CD14-positive monocyte (primary cell): ENCODE data around the gene DESI2. TPM values are rescaled to one million over a fixed set of nuclear protein-coding genes. Genes with fewer than 3 reads are reported as not detected.

Experiments
- DNase-seq, 3 donors: peaks; one replicate each; pipeline ENCODE4 v3.0.0-alpha.2; 2011 to 2022
- H2AFZ ChIP-seq: 2 replicates; pipeline ENCODE4 v1.6.0; 2012; ENCODE audit warnings: mild to moderate bottlenecking, low read depth, low read length, inconsistent platforms; ENCODE audit not compliant: insufficient read depth, poor library complexity, severe bottlenecking
- H3K27ac ChIP-seq, 2 donors: 1 replicate in 1 of 2; 2 replicates in 1 of 2; pipeline ENCODE4 v1.5.1; 2012 to 2013; ENCODE audit warnings: low read length in 2 of 2, control low read depth in 1 of 2, inconsistent platforms in 1 of 2, low read depth in 1 of 2, mild to moderate bottlenecking in 1 of 2
- H3K27me3 ChIP-seq, 2 donors: one replicate each; pipeline versions ENCODE4 v1.6.0 to v1.6.1; 2011 to 2013; ENCODE audit warnings: low read length in 2 of 2; ENCODE audit not compliant: control insufficient read depth in 2 of 2, insufficient read depth in 2 of 2
- H3K36me3 ChIP-seq, 2 donors: replicated peaks in 1 of 2; 1 replicate in 1 of 2; 2 replicates in 1 of 2; pipeline versions ENCODE4 v1.5.1 to v1.6.1; 2012 to 2013; ENCODE audit warnings: low read length in 2 of 2, control low read depth in 1 of 2, inconsistent platforms in 1 of 2, mild to moderate bottlenecking in 1 of 2; ENCODE audit not compliant: insufficient read depth in 2 of 2, control insufficient read depth in 1 of 2
- H3K4me1 ChIP-seq, 2 donors: 1 replicate in 1 of 2; 2 replicates in 1 of 2; pipeline versions ENCODE4 v1.5.1 to v1.6.1; 2012 to 2013; ENCODE audit warnings: low read length in 2 of 2, control low read depth in 1 of 2, inconsistent platforms in 1 of 2, mild to moderate bottlenecking in 1 of 2, moderate library complexity in 1 of 2; ENCODE audit not compliant: insufficient read depth in 2 of 2, control insufficient read depth in 1 of 2
- H3K4me2 ChIP-seq: replicated peaks from 2 replicates; pipeline ENCODE3; 2012; ENCODE audit warnings: low read length, moderate library complexity, mild to moderate bottlenecking; ENCODE audit not compliant: poor library complexity, severe bottlenecking; ENCODE audit errors: extremely low read depth
- H3K4me3 ChIP-seq, 3 experiments: fragments of 200-600 bp in 1 of 3; sonication (generic) in 1 of 3; replicated peaks in 1 of 3; 1 replicate in 2 of 3; 2 replicates in 1 of 3; pipeline ENCODE4 v1.5.1; 2011 to 2013; ENCODE audit warnings: low read length in 3 of 3, mild to moderate bottlenecking in 3 of 3, control low read depth in 2 of 3, low read depth in 2 of 3, inconsistent platforms in 1 of 3, moderate library complexity in 1 of 3
- H3K79me2 ChIP-seq: 2 replicates; pipeline ENCODE4 v1.6.0; 2012; ENCODE audit warnings: mild to moderate bottlenecking, control low read depth, inconsistent platforms, low read length, moderate library complexity; ENCODE audit not compliant: insufficient read depth
- H3K9ac ChIP-seq: 2 replicates; pipeline ENCODE4 v1.6.0; 2017; ENCODE audit warnings: low read length, mild to moderate bottlenecking; ENCODE audit not compliant: insufficient read depth, poor library complexity, severe bottlenecking
- H3K9me3 ChIP-seq, 2 donors: replicated peaks in 1 of 2; 1 replicate in 1 of 2; 2 replicates in 1 of 2; pipeline versions ENCODE4 v1.5.1 to v1.6.1; 2012 to 2013; ENCODE audit warnings: low read length in 2 of 2, control low read depth in 1 of 2; ENCODE audit not compliant: control insufficient read depth in 1 of 2, insufficient read depth in 1 of 2
- H4K20me1 ChIP-seq: 2 replicates; pipeline ENCODE4 v1.6.0; 2012; ENCODE audit warnings: mild to moderate bottlenecking, low read length, control low read depth, moderate library complexity; ENCODE audit not compliant: insufficient read depth
- H3K27ac Mint-ChIP-seq, 7 donors: one replicate each; pipeline ENCODE4 v1.8.0; 2020; ENCODE audit warnings: mild to moderate bottlenecking in 7 of 7, mixed read lengths in 7 of 7, moderate library complexity in 6 of 7, inconsistent platforms in 2 of 7
- H3K27me3 Mint-ChIP-seq, 3 donors: one replicate each; pipeline ENCODE4 v1.8.0; 2021 to 2022; ENCODE audit warnings: low read depth in 3 of 3, mild to moderate bottlenecking in 3 of 3, mixed read lengths in 3 of 3, moderate library complexity in 3 of 3, inconsistent platforms in 1 of 3
- H3K36me3 Mint-ChIP-seq, 2 donors: one replicate each; pipeline ENCODE4 v1.8.0; 2020; ENCODE audit warnings: mixed read lengths in 2 of 2, inconsistent platforms in 1 of 2, mild to moderate bottlenecking in 1 of 2
- H3K4me1 Mint-ChIP-seq: one replicate; pipeline ENCODE4 v1.8.0; 2020; ENCODE audit warnings: mild to moderate bottlenecking, mixed read lengths
- H3K4me3 Mint-ChIP-seq, 2 donors: one replicate each; pipeline ENCODE4 v1.8.0; 2020; ENCODE audit warnings: mild to moderate bottlenecking in 2 of 2, mixed read lengths in 2 of 2, moderate library complexity in 1 of 2
- H3K9me3 Mint-ChIP-seq, 7 donors: one replicate each; pipeline ENCODE4 v1.8.0; 2020 to 2022; ENCODE audit warnings: mixed read lengths in 7 of 7, mild to moderate bottlenecking in 6 of 7, moderate library complexity in 6 of 7, inconsistent platforms in 2 of 7
- CTCF ChIP-seq: fragments of 200-600 bp; IDR thresholded peaks from one replicate; pipeline ENCODE4 v1.8.0; 2022; ENCODE audit warnings: antibody characterized with exemption, mild to moderate bottlenecking
- WGBS: methylation state at CpG from one replicate; pipeline ENCODE4 v1.1.5; 2013; ENCODE audit warnings: missing lambda C conversion rate; ENCODE audit not compliant: insufficient coverage; 5-methylcytosine and 5-hydroxymethylcytosine counted together
- intact Hi-C, 2 donors: fragments of 100-400 bp; cut with micrococcal nuclease; formaldehyde crosslinking; loops; one replicate each; pipeline versions ENCODE4 v1.15.0 to v1.15.1; 2023
- polyA minus RNA-seq: library from RNA; depleted of rRNA, polyadenylated mRNA; stranded (reverse); fragments of >200 nt; gene quantifications from 2 replicates; pipeline ENCODE4 v1.2.3, GENCODE V29; 2012
- polyA plus RNA-seq, 3 donors: library from polyadenylated mRNA; depleted of rRNA in 1 of 3; unstranded in 2 of 3; stranded (reverse) in 1 of 3; fragments of 300-500 nt in 2 of 3; fragments of >200 nt in 1 of 3; fragmentation: Illumina TruSeq in 2 of 3; gene quantifications; 1 replicate in 2 of 3; 2 replicates in 1 of 3; pipeline ENCODE4 v1.2.3, GENCODE V29; 2012 to 2021
- total RNA-seq, 12 experiments: library from RNA in 1 of 12; stranded (reverse) in 1 of 12; fragments of 120-200 nt in 1 of 12; gene quantifications; one replicate each; pipeline ENCODE4 v1.2.4 and lab custom pipeline; 2013 to 2026; ENCODE audit warnings: mixed read lengths in 6 of 12, inconsistent platforms in 1 of 12

The DESI2 gene
- total RNA-seq (2013), result 19.3 TPM
- polyA plus RNA-seq, result 10 to 100 TPM; 10.5 to 12.0 (median 11.2) TPM
- polyA minus RNA-seq, result 8.7 and 12.9 TPM in 2 replicates
- 34.6 to 137 (median 53.9) reads per million in 11 experiments for total RNA-seq (lab: John Stamatoyannopoulos, UW)

- Mint-ChIP-seq H3K27ac (peak within 1 kb of the TSS; percentile 72 to 91 (median 82)), H3K9me3 (peaks cover 0 to 3% (median 0%) of the 10 kb centered on the region in 7 donors), H3K36me3 (peaks cover 9 to 16% of the 10 kb centered on the region in 2 donors), H3K4me1 (peaks cover 17% of the 10 kb centered on the region), H3K4me3 (peak within 1 kb of the TSS; percentile 76 to 93), H3K27me3 (peaks cover 0 to 4% (median 1%) of the 10 kb centered on the region in 3 donors)
- peak; percentile 68 for TF ChIP-seq CTCF
- Histone ChIP-seq H3K27ac (peak within 1 kb of the TSS; percentile 66 to 89), H3K79me2 (peaks cover 48% of the 10 kb centered on the region), H3K4me1 (peaks cover 22 to 24% of the 10 kb centered on the region in 2 donors), H3K4me2 (peak within 1 kb of the TSS; percentile 85), H2AFZ (peak within 1 kb of the TSS; percentile 84), H4K20me1 (no peaks in the 10 kb centered on the region), H3K36me3 (peaks cover 10 to 11% of the 10 kb centered on the region in 2 donors), H3K9ac (peak within 1 kb of the TSS; percentile 93), H3K9me3 (no peaks in the 10 kb centered on the region), H3K4me3 (peak within 1 kb of the TSS; percentile 69 to 89 (median 80)), H3K27me3 (no peaks in the 10 kb centered on the region)
- peak; percentile 99 to 100 (median 99) for DNase-seq
- intact Hi-C loops, result loop anchor here (2.0 to 10.0 kb wide), 3 partner anchors 182 to 212 kb away; partner anchors contain the start of genes COX20 (in 1 of the 2) and HNRNPU (in 1 of the 2)
- WGBS, result under 1% methylated on average over 75 of the region's 81 CpGs
Observed at GRCh38 chr1:244652623-244653438, at the start of gene DESI2. TSS of gene DESI2 (plus strand) at chr1:244653126. CDS start at chr1:244653314, 188 bp downstream.

- H3K27me3 Mint-ChIP-seq, result peaks cover 2 to 5% (median 3%) of the 10 kb centered on the region in 3 donors
- no peak overlapping the region for H3K4me3 ChIP-seq
- no peaks in the 10 kb centered on the region for H3K36me3 ChIP-seq
- TF ChIP-seq CTCF, result peak; percentile 91
- no peak overlapping the region for H3K4me2 ChIP-seq
- no peaks in the 10 kb centered on the region for H3K36me3 Mint-ChIP-seq
- H3K27me3 ChIP-seq, result no peaks in the 10 kb centered on the region
- peak; percentile 17 to 66 (median 36) for DNase-seq
- peaks cover 8 to 13% of the 10 kb centered on the region in 2 donors for H3K4me1 ChIP-seq
- no peak overlapping the region for H3K27ac ChIP-seq
- H3K9ac ChIP-seq, result no peak overlapping the region
- peaks cover 23% of the 10 kb centered on the region for H3K4me1 Mint-ChIP-seq
- no peaks in the 10 kb centered on the region for H4K20me1 ChIP-seq
- intact Hi-C loops, result loop anchor here (2.0 to 10.0 kb wide), 3 partner anchors 194 to 441 kb away; no protein-coding TSS in a partner anchor
- H3K79me2 ChIP-seq, result no peaks in the 10 kb centered on the region
- H3K9me3 Mint-ChIP-seq, result peaks cover 0 to under 1% (median 0%) of the 10 kb centered on the region in 7 donors
- no peak overlapping the region for H3K4me3 Mint-ChIP-seq
- no peaks in the 10 kb centered on the region for H3K9me3 ChIP-seq
- no peak overlapping the region for H3K27ac Mint-ChIP-seq
- H2AFZ ChIP-seq, result no peak overlapping the region
Observed at GRCh38 chr1:244603498-244603897, 49.4 kb upstream of the DESI2 start.
